HCT116 (cell line): ENCODE results near the gene SART1. TPM values are rescaled to one million over a fixed set of nuclear protein-coding genes. Genes with fewer than 3 reads are reported as not detected.

Experiments used
- ATAC-seq: fragments of 200-7000 bp; cut with Tn5 transposase; 2 replicates; pipeline ENCODE4 v1.9.1; 2020; ENCODE audit warnings: mild to moderate bottlenecking, moderate library complexity
- BruUV-seq: library from RNA; stranded (reverse); fragments of 400-500 nt; replicated peaks from 2 replicates; lab custom pipeline; 2021; lab: Mats Ljungman, UMichigan
- CTCF ChIA-PET: fragments of 300-600 bp; sonication (Branson Sonifier 250); formaldehyde crosslinking; loops from one replicate; lab custom pipeline; 2021; ENCODE audit warnings: antibody characterized with exemption; lab: Charles Lee
- POLR2A ChIA-PET: fragments of 300-600, 350-600 bp; sonication (Branson Sonifier 250); formaldehyde crosslinking; loops from one replicate; lab custom pipeline; 2021; ENCODE audit warnings: antibody characterized with exemption; lab: Charles Lee
- RAD21 ChIA-PET, 2 experiments: fragments of 300-600 bp; sonication (Branson Sonifier 250); formaldehyde crosslinking; loops; one replicate each; lab custom pipeline; 2023; ENCODE audit warnings: low total read pairs in 2 of 2; ENCODE audit not compliant: uncharacterized antibody in 2 of 2, unreplicated experiment in 2 of 2, low non-redundant PET in 1 of 2; lab: Charles Lee
- DNase-seq: peaks from one replicate; pipeline ENCODE4 v3.0.0-alpha.2; 2010; ENCODE audit warnings: low read depth, low spot score
- H2AFZ ChIP-seq: fragments of 200-600 bp; shearing (Covaris generic), sonication (generic); 2 replicates; pipeline ENCODE4 v1.6.1; 2017; ENCODE audit warnings: low read depth, mixed run types, mixed read lengths, antibody characterized with exemption, low read length; ENCODE audit not compliant: poor library complexity, severe bottlenecking
- H3K27ac ChIP-seq: 2 replicates; pipeline ENCODE4 v1.5.1; 2012; ENCODE audit warnings: low read depth, low read length
- H3K27me3 ChIP-seq: fragments of 200-600 bp; sonication (generic); 2 replicates; pipeline ENCODE4 v1.6.1; 2016; ENCODE audit warnings: mixed run types, low read length, mixed read lengths; ENCODE audit not compliant: insufficient read depth
- H3K36me3 ChIP-seq, 2 experiments: fragments of 200-500 bp in 1 of 2; fragments of 200-600 bp in 1 of 2; sonication (Bioruptor generic) in 1 of 2; sonication (generic) in 1 of 2; 2 replicates each; pipeline versions ENCODE4 v1.5.1 to v1.6.1; 2014 to 2016; ENCODE audit warnings: low read length in 2 of 2, inconsistent platforms in 1 of 2, mixed read lengths in 1 of 2, mixed run types in 1 of 2; ENCODE audit not compliant: insufficient read depth in 2 of 2, control insufficient read depth in 1 of 2
- H3K4me1 ChIP-seq, 2 experiments: fragments of 200-600 bp in 1 of 2; sonication (generic) in 1 of 2; 2 replicates each; pipeline versions ENCODE4 v1.5.1 to v1.6.1; 2012 to 2017; ENCODE audit warnings: low read length in 2 of 2, inconsistent platforms in 1 of 2, mild to moderate bottlenecking in 1 of 2, mixed read lengths in 1 of 2, mixed run types in 1 of 2, moderate library complexity in 1 of 2; ENCODE audit not compliant: insufficient read depth in 2 of 2, control insufficient read depth in 1 of 2
- H3K4me2 ChIP-seq: fragments of 200-600 bp; sonication (generic); 2 replicates; pipeline ENCODE4 v1.6.1; 2017; ENCODE audit warnings: mixed run types, low read length, mixed read lengths
- H3K4me3 ChIP-seq, 2 experiments: fragments of 200-600 bp in 1 of 2; sonication (generic) in 1 of 2; replicated peaks in 1 of 2; 2 replicates each; pipeline ENCODE4 v1.5.1; 2011 to 2016; ENCODE audit warnings: low read length in 2 of 2, control low read depth in 1 of 2, low read depth in 1 of 2, mild to moderate bottlenecking in 1 of 2, mixed read lengths in 1 of 2, mixed run types in 1 of 2
- H3K79me2 ChIP-seq: fragments of 200-600 bp; sonication (generic); 2 replicates; pipeline ENCODE4 v1.6.1; 2017; ENCODE audit warnings: mild to moderate bottlenecking, mixed run types, low read length, moderate library complexity, mixed read lengths; ENCODE audit not compliant: insufficient read depth
- H3K9ac ChIP-seq: fragments of 200-600 bp; sonication (generic); 2 replicates; pipeline ENCODE4 v1.6.1; 2016; ENCODE audit warnings: low read length, mixed read lengths
- H3K9me2 ChIP-seq: fragments of 200-600 bp; sonication (generic), shearing (Covaris generic); 2 replicates; pipeline ENCODE4 v1.6.1; 2017; ENCODE audit warnings: mixed run types, mild to moderate bottlenecking, moderate library complexity; ENCODE audit not compliant: insufficient read depth
- H3K9me3 ChIP-seq, 2 experiments: fragments of 200-500 bp in 1 of 2; fragments of 200-600 bp in 1 of 2; sonication (Bioruptor generic) in 1 of 2; sonication (generic) in 1 of 2; 2 replicates each; pipeline ENCODE4 v1.6.1; 2014 to 2017; ENCODE audit warnings: low read length in 2 of 2, mixed read lengths in 2 of 2, inconsistent platforms in 1 of 2, low read depth in 1 of 2, mild to moderate bottlenecking in 1 of 2, mixed run types in 1 of 2, moderate library complexity in 1 of 2; ENCODE audit not compliant: control insufficient read depth in 1 of 2, insufficient read depth in 1 of 2
- H4K20me1 ChIP-seq: fragments of 200-600 bp; sonication (generic), shearing (Covaris generic); 2 replicates; pipeline ENCODE4 v1.6.1; 2017; ENCODE audit warnings: mixed run types, mild to moderate bottlenecking, moderate library complexity; ENCODE audit not compliant: insufficient read depth
- CBX3 ChIP-seq: IDR thresholded peaks from 2 replicates; pipeline ENCODE4 v1.6.1; 2012; ENCODE audit warnings: low read depth
- CEBPB ChIP-seq: IDR thresholded peaks from 2 replicates; pipeline ENCODE4 v1.6.1; 2012; ENCODE audit warnings: low read depth
- ELF1 ChIP-seq: IDR thresholded peaks from 2 replicates; pipeline ENCODE4 v1.6.1; 2012; ENCODE audit warnings: low read depth, borderline replicate concordance
- EZH2phosphoT487 ChIP-seq: fragments of 200-600 bp; IDR thresholded peaks from 2 replicates; pipeline ENCODE4 v1.6.1; 2018; ENCODE audit warnings: antibody characterized with exemption, borderline replicate concordance
- FOSL1 ChIP-seq: IDR thresholded peaks from 2 replicates; pipeline ENCODE4 v1.6.1; 2012; ENCODE audit warnings: low read depth
- MAX ChIP-seq: IDR thresholded peaks from 2 replicates; pipeline ENCODE4 v1.6.1; 2012
- RAD21 ChIP-seq: IDR thresholded peaks from 2 replicates; pipeline ENCODE4 v1.6.1; 2012; ENCODE audit warnings: low read depth, mild to moderate bottlenecking
- REST ChIP-seq: IDR thresholded peaks from 2 replicates; pipeline ENCODE4 v1.6.1; 2012; ENCODE audit warnings: low read depth
- SRF ChIP-seq: IDR thresholded peaks from 2 replicates; pipeline ENCODE4 v1.6.1; 2012; ENCODE audit warnings: low read depth
- TCF7L2 ChIP-seq: IDR thresholded peaks from 2 replicates; pipeline ENCODE4 v1.7.0; 2011; ENCODE audit warnings: borderline replicate concordance, inconsistent platforms; ENCODE audit not compliant: insufficient read depth, insufficient read length; ENCODE audit errors: extremely low read depth
- YY1 ChIP-seq: IDR thresholded peaks from 2 replicates; pipeline ENCODE4 v1.6.1; 2011; ENCODE audit warnings: low read length, low read depth, moderate library complexity, mild to moderate bottlenecking; ENCODE audit not compliant: insufficient replicate concordance; ENCODE audit errors: extremely low read depth
- intact Hi-C: fragments of 100-400 bp; cut with micrococcal nuclease; formaldehyde crosslinking; loops from 2 replicates; pipeline ENCODE4 v1.10.0; 2022
- total RNA-seq: library from RNA; stranded (reverse); gene quantifications from one replicate; pipeline ENCODE4 v1.2.1, GENCODE V29; 2021; ENCODE audit not compliant: unreplicated experiment

The SART1 gene
- total RNA-seq, 1 experiment from 2014 or later: 47.9 TPM

- intact Hi-C loops: no loop called here
- H3K9me2 ChIP-seq: no peaks in the 10 kb centered on the region
- no peak for TF ChIP-seq CBX3
- TF ChIP-seq CEBPB: no peak
- TF ChIP-seq ELF1: no peak
- TF ChIP-seq MAX: no peak
- no peak for TF ChIP-seq RAD21
- no peak for TF ChIP-seq YY1
- no peak for TF ChIP-seq TCF7L2
- TF ChIP-seq EZH2phosphoT487: no peak
- no peak for TF ChIP-seq SRF
- no peak for TF ChIP-seq FOSL1
- no peak for TF ChIP-seq REST
- H3K79me2 ChIP-seq: no peaks in the 10 kb centered on the region
- ChIA-PET POLR2A (no interaction called here), CTCF (no interaction called here), RAD21 (interaction anchor here in 1 of 2 experiments (0.6 kb wide), 1 partner anchor 49 kb away, joined by 5 read pairs; no protein-coding TSS in a partner anchor)
- DNase-seq: no peak
- ATAC-seq: no peak
- no peaks in the 10 kb centered on the region for H4K20me1 ChIP-seq
- H3K4me2 ChIP-seq: no peak overlapping the region
- no peaks in the 10 kb centered on the region for H3K4me1 ChIP-seq
- no peak overlapping the region for H3K27ac ChIP-seq
- no peaks in the 10 kb centered on the region for H3K36me3 ChIP-seq
- H2AFZ ChIP-seq: no peak overlapping the region
- no peak overlapping the region for H3K4me3 ChIP-seq
- no TSS peak for BruUV-seq
- H3K9ac ChIP-seq: no peak overlapping the region
- H3K27me3 ChIP-seq: no peaks in the 10 kb centered on the region
- H3K9me3 ChIP-seq: no peaks in the 10 kb centered on the region
Observed at GRCh38 chr11:65946655-65947054, 14.9 kb upstream of the SART1 start.
